Activated CD8-positive, alpha-beta T cell treated with anti-CD3 and anti-CD28 coated beads for 36 hours (primary cell): Measurements from ENCODE around the gene ADGB. TPM values are rescaled to one million over a fixed set of nuclear protein-coding genes. Genes with fewer than 3 reads are reported as not detected.

ENCODE experiments used
- ATAC-seq: fragments of 200-7000 bp; cut with Tn5 transposase; one replicate; pipeline ENCODE4 v1.10.0; 2021; ENCODE audit warnings: mild to moderate bottlenecking, moderate library complexity
- CTCF ChIA-PET: fragments of 350-600 bp; sonication (Branson Sonifier 250); formaldehyde crosslinking; loops from one replicate; lab custom pipeline; 2021; ENCODE audit warnings: antibody characterized with exemption; lab: Charles Lee
- POLR2A ChIA-PET: fragments of 350-600 bp; sonication (Branson Sonifier 250); formaldehyde crosslinking; loops from one replicate; lab custom pipeline; 2021; ENCODE audit warnings: antibody characterized with exemption; lab: Charles Lee
- DNase-seq: peaks from one replicate; pipeline ENCODE4 v3.0.0-alpha.2; 2020
- H3K27ac Mint-ChIP-seq: one replicate; pipeline ENCODE4 v1.8.0; 2021; ENCODE audit warnings: mild to moderate bottlenecking, mixed read lengths
- H3K27me3 Mint-ChIP-seq: one replicate; pipeline ENCODE4 v1.8.0; 2021; ENCODE audit warnings: mixed read lengths
- H3K36me3 Mint-ChIP-seq: one replicate; pipeline ENCODE4 v1.8.0; 2021; ENCODE audit warnings: low read depth, mixed read lengths
- H3K4me1 Mint-ChIP-seq: one replicate; pipeline ENCODE4 v1.8.0; 2021; ENCODE audit warnings: low read depth, mixed read lengths
- H3K4me3 Mint-ChIP-seq: one replicate; pipeline ENCODE4 v1.8.0; 2021; ENCODE audit warnings: mild to moderate bottlenecking, moderate library complexity, mixed read lengths
- H3K9me3 Mint-ChIP-seq: one replicate; pipeline ENCODE4 v1.8.0; 2021; ENCODE audit warnings: mixed read lengths
- intact Hi-C: fragments of 100-400 bp; cut with micrococcal nuclease; formaldehyde crosslinking; loops from one replicate; pipeline ENCODE4 v1.10.0; 2022
- total RNA-seq, 2 experiments: library from RNA; stranded (reverse); gene quantifications; one replicate each; pipeline ENCODE4 v1.2.3, GENCODE V29; 2021
- TF ChIP-seq, protein P1 (sequence below): fragments of 200-600 bp; IDR thresholded peaks from one replicate; pipeline ENCODE4 v1.8.0; 2022; ENCODE audit warnings: antibody characterized with exemption, mild to moderate bottlenecking

The ADGB gene
- total RNA-seq, 2 experiments from 2014 or later, result not detected

DNA sequence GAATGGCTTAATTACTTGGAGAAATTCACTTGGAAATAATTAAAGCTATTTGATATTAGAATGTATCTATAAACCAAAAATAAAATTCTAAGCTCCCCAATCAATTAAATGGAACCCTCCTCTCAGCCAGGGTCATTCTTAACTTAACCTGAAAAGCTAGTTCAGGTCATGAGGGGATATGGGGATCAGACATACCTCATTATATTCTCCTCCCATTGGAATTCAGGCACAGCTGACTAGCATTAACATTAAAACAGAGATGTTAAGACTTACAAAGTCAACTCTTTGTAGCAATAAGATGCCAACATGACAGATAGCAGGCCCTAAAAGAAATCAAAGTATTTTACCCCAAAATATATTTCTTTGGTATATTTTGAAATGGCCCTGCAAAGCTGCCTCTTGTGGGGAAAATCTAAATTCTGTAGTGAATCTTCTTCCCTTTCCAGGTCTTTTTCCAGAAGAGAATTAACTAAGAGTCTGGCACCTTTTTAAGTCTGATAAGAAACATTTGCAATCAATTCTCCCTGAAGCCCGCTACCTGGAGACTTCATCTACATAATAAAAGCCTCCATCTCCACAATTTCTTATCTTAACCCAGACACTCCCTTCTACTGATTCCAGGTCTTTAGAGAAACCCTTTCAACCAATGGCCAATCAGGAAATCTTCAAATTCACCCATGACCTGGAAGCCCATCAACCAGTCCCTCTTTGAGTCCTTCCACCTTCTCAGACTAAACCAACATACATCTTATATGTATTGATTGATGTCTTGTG is 231.2 kb downstream of the ADGB start:
- intact Hi-C loops, result no loop called here
- no peaks in the 10 kb centered on the region for H3K9me3 Mint-ChIP-seq
- H3K27ac Mint-ChIP-seq, result no peak overlapping the region
- CTCF ChIA-PET, result no interaction called here
- POLR2A ChIA-PET, result no interaction called here
- H3K36me3 Mint-ChIP-seq, result no peaks in the 10 kb centered on the region
- no peak for DNase-seq
- peaks cover 2% of the 10 kb centered on the region for H3K27me3 Mint-ChIP-seq
- TF ChIP-seq, protein P1, sequence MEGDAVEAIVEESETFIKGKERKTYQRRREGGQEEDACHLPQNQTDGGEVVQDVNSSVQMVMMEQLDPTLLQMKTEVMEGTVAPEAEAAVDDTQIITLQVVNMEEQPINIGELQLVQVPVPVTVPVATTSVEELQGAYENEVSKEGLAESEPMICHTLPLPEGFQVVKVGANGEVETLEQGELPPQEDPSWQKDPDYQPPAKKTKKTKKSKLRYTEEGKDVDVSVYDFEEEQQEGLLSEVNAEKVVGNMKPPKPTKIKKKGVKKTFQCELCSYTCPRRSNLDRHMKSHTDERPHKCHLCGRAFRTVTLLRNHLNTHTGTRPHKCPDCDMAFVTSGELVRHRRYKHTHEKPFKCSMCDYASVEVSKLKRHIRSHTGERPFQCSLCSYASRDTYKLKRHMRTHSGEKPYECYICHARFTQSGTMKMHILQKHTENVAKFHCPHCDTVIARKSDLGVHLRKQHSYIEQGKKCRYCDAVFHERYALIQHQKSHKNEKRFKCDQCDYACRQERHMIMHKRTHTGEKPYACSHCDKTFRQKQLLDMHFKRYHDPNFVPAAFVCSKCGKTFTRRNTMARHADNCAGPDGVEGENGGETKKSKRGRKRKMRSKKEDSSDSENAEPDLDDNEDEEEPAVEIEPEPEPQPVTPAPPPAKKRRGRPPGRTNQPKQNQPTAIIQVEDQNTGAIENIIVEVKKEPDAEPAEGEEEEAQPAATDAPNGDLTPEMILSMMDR, result no peak
- H3K4me3 Mint-ChIP-seq, result no peak overlapping the region
- no peak for ATAC-seq
- H3K4me1 Mint-ChIP-seq, result no peaks in the 10 kb centered on the region

DNA sequence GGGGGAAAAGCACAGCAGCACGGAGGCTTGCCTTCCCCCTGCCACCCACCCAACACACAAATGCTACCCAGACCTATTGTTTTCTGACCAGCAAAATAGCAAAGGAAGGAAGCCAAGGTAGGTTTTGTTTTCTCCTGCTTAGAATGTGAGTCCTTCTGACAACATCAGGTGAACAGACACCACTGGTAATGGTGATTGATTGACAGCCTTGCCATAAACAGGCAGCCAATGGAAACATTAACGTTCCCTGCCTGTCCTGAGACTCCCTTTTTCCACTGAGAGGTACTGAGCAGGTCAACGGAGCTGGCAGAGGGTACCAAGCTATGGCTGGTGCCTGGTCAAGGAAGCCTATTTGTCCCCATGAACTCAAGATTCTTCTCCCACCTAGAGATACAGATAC is 234.4 kb downstream of the ADGB start:
- Mint-ChIP-seq H3K27ac (no peak overlapping the region), H3K36me3 (no peaks in the 10 kb centered on the region), H3K9me3 (no peaks in the 10 kb centered on the region), H3K4me1 (no peaks in the 10 kb centered on the region), H3K4me3 (no peak overlapping the region), H3K27me3 (peaks cover 2% of the 10 kb centered on the region)
- ATAC-seq (no peak), DNase-seq (no peak)
- intact Hi-C loops, result no loop called here
- TF ChIP-seq, protein P1, result no peak
- CTCF ChIA-PET, result no interaction called here
- POLR2A ChIA-PET, result no interaction called here

- ChIA-PET POLR2A (no interaction called here), CTCF (no interaction called here)
- no peaks in the 10 kb centered on the region for H3K36me3 Mint-ChIP-seq
- TF ChIP-seq, protein P1, result no peak
- DNase-seq, result no peak
- H3K27ac Mint-ChIP-seq, result no peak overlapping the region
- H3K4me3 Mint-ChIP-seq, result no peak overlapping the region
- H3K27me3 Mint-ChIP-seq, result no peaks in the 10 kb centered on the region
- no peaks in the 10 kb centered on the region for H3K4me1 Mint-ChIP-seq
- no peak for ATAC-seq
- H3K9me3 Mint-ChIP-seq, result peaks cover 5% of the 10 kb centered on the region
- intact Hi-C loops, result no loop called here
These were observed 241.4 kb downstream of the ADGB start for GRCh38 chr6:146840216-146840615.

GRCh38 chr6:146840641-146841040 is 241.9 kb downstream of the ADGB start:
- H3K4me1 Mint-ChIP-seq, result no peaks in the 10 kb centered on the region
- POLR2A ChIA-PET, result no interaction called here

GRCh38 chr6:146847426-146847825 is 248.7 kb downstream of the ADGB start:
- no peaks in the 10 kb centered on the region for H3K36me3 Mint-ChIP-seq
- TF ChIP-seq, protein P1, result no peak
- intact Hi-C loops, result no loop called here
- H3K27me3 Mint-ChIP-seq, result no peaks in the 10 kb centered on the region
- peaks cover 16% of the 10 kb centered on the region for H3K9me3 Mint-ChIP-seq
- no peak overlapping the region for H3K27ac Mint-ChIP-seq
- POLR2A ChIA-PET, result no interaction called here
- H3K4me1 Mint-ChIP-seq, result peaks cover 26% of the 10 kb centered on the region
- CTCF ChIA-PET, result interaction anchor here (0.6 kb wide), 1 partner anchor 654 kb away, joined by 3 read pairs; no protein-coding TSS in a partner anchor
- no peak for ATAC-seq
- no peak for DNase-seq
- H3K4me3 Mint-ChIP-seq, result no peak overlapping the region

More at GRCh38 chr6:146840641-146841040, 241.9 kb downstream of the ADGB start:
- Mint-ChIP-seq H3K9me3 (peaks cover 7% of the 10 kb centered on the region), H3K27me3 (no peaks in the 10 kb centered on the region), H3K27ac (no peak overlapping the region), H3K4me3 (no peak overlapping the region), H3K36me3 (no peaks in the 10 kb centered on the region)
- DNase-seq (no peak), ATAC-seq (no peak)
- intact Hi-C loops, result no loop called here
- TF ChIP-seq, protein P1, result no peak
- CTCF ChIA-PET, result no interaction called here
